NT2/D1 (cell line): ENCODE measurements around the gene IQUB.
"Not testable (repeated sequence)": the region's sequence is repeated elsewhere in the genome, so short reads cannot be mapped to it uniquely, and the experiment has no call there.

Experiments
- DNase-seq: peaks from one replicate; pipeline ENCODE4 v3.0.0-alpha.2; 2011; ENCODE audit warnings: low read depth, low spot score
- H3K27me3 ChIP-seq: 2 replicates; pipeline ENCODE4 v1.6.0; 2011; ENCODE audit warnings: mild to moderate bottlenecking; ENCODE audit not compliant: insufficient read length, insufficient read depth
- H3K36me3 ChIP-seq: 2 replicates; pipeline ENCODE4 v1.6.1; 2011; ENCODE audit warnings: mild to moderate bottlenecking, low read length, mixed read lengths; ENCODE audit not compliant: insufficient read depth, insufficient read length
- H3K4me1 ChIP-seq: 2 replicates; pipeline ENCODE4 v1.5.1; 2011; ENCODE audit not compliant: insufficient read depth, insufficient read length
- H3K4me3 ChIP-seq: 2 replicates; pipeline ENCODE4 v1.5.1; 2011; ENCODE audit warnings: low read depth; ENCODE audit not compliant: insufficient read length
- H3K9ac ChIP-seq: 2 replicates; pipeline ENCODE4 v1.6.0; 2011; ENCODE audit warnings: low read depth; ENCODE audit not compliant: insufficient read length
- H3K9me3 ChIP-seq: 2 replicates; pipeline ENCODE4 v1.5.1; 2011; ENCODE audit warnings: mild to moderate bottlenecking, low read length; ENCODE audit not compliant: insufficient read depth
- SUZ12 ChIP-seq: IDR thresholded peaks from 2 replicates; pipeline ENCODE4 v1.6.1; 2011; ENCODE audit not compliant: insufficient read length, insufficient read depth; ENCODE audit errors: extremely low read depth
- YY1 ChIP-seq: IDR thresholded peaks from 2 replicates; pipeline ENCODE4 v1.6.1; 2011; ENCODE audit not compliant: insufficient read length, insufficient read depth
- ZNF274 ChIP-seq: IDR thresholded peaks from 2 replicates; pipeline ENCODE4 v1.6.1; 2011; ENCODE audit warnings: mild to moderate bottlenecking, low read depth, low read length

The IQUB gene

GRCh38 chr7:123528265-123528664, 6.1 kb downstream of the IQUB start:
- Histone ChIP-seq H3K36me3 (no peaks in the 10 kb centered on the region), H3K27me3 (peaks cover 12% of the 10 kb centered on the region), H3K9ac (no peak overlapping the region), H3K4me1 (no peaks in the 10 kb centered on the region), H3K9me3 (no peaks in the 10 kb centered on the region), H3K4me3 (peak overlapping the region; percentile 3)
- DNase-seq: no peak
- TF ChIP-seq YY1 (no peak), SUZ12 (no peak), ZNF274 (no peak)

GRCh38 chr7:123527712-123528225, 6.6 kb downstream of the IQUB start:
- not testable (repeated sequence) for H3K4me1 ChIP-seq, H3K9me3 ChIP-seq, H3K36me3 ChIP-seq, H3K9ac ChIP-seq, H3K27me3 ChIP-seq, DNase-seq
- peak overlapping the region; percentile 18 for H3K4me3 ChIP-seq

- H3K4me3 ChIP-seq, H3K27me3 ChIP-seq, H3K9ac ChIP-seq, H3K36me3 ChIP-seq, H3K4me1 ChIP-seq, DNase-seq, H3K9me3 ChIP-seq: not testable (repeated sequence)
These were observed 7.9 kb downstream of the IQUB start for GRCh38 chr7:123526533-123526932.

GRCh38 chr7:123522066-123522465, 12.3 kb downstream of the IQUB start:
- no peak for DNase-seq

GRCh38 chr7:123505221-123505620, 29.2 kb downstream of the IQUB start:
- Histone ChIP-seq H3K27me3 (no peaks in the 10 kb centered on the region), H3K4me1 (no peaks in the 10 kb centered on the region), H3K36me3 (no peaks in the 10 kb centered on the region), H3K4me3 (no peak overlapping the region), H3K9ac (no peak overlapping the region), H3K9me3 (peaks cover 9% of the 10 kb centered on the region; the same call in 1 of the 2 replicates)
- TF ChIP-seq SUZ12 (no peak), YY1 (no peak), ZNF274 (no peak)
- DNase-seq: no peak

More at GRCh38 chr7:123522066-123522465, 12.3 kb downstream of the IQUB start:
- Histone ChIP-seq H3K4me3 (no peak overlapping the region), H3K9ac (no peak overlapping the region), H3K27me3 (no peaks in the 10 kb centered on the region), H3K36me3 (no peaks in the 10 kb centered on the region), H3K4me1 (no peaks in the 10 kb centered on the region), H3K9me3 (no peaks in the 10 kb centered on the region)
- TF ChIP-seq SUZ12 (no peak), ZNF274 (no peak), YY1 (no peak)

GRCh38 chr7:123502201-123502600, 32.2 kb downstream of the IQUB start:
- TF ChIP-seq SUZ12 (no peak), ZNF274 (no peak), YY1 (no peak)
- H3K9me3 ChIP-seq: peaks cover 9% of the 10 kb centered on the region; the same call in 1 of the 2 replicates

GRCh38 chr7:123500878-123501489, 33.4 kb downstream of the IQUB start:
- H3K27me3 ChIP-seq: no peaks in the 10 kb centered on the region
- H3K4me3 ChIP-seq: no peak overlapping the region
- no peaks in the 10 kb centered on the region for H3K4me1 ChIP-seq
- H3K36me3 ChIP-seq: no peaks in the 10 kb centered on the region
- DNase-seq: no peak
- H3K9me3 ChIP-seq: peaks cover 9% of the 10 kb centered on the region; the same call in 1 of the 2 replicates
- TF ChIP-seq SUZ12 (no peak), YY1 (no peak), ZNF274 (no peak)
- no peak overlapping the region for H3K9ac ChIP-seq

More at GRCh38 chr7:123502201-123502600, 32.2 kb downstream of the IQUB start:
- Histone ChIP-seq H3K9ac (no peak overlapping the region), H3K36me3 (no peaks in the 10 kb centered on the region), H3K27me3 (no peaks in the 10 kb centered on the region), H3K4me1 (no peaks in the 10 kb centered on the region), H3K4me3 (no peak overlapping the region)
- DNase-seq: no peak
